Small intestine (tissue), 7 donors: Measurements from ENCODE around the gene SLAIN1. TPM values are rescaled to one million over a fixed set of nuclear protein-coding genes. Genes with fewer than 3 reads are reported as not detected.

ENCODE experiments used
- DNase-seq, 2 donors: peaks; one replicate each; pipeline versions ENCODE4 v3.0.0 to v3.0.0-alpha.2; 2013
- FAIRE-seq: peaks from 2 replicates; lab custom pipeline; 2012; peaks lifted over from hg19 to GRCh38; lab: Jason Lieb, UNC
- H3K27ac ChIP-seq, 3 donors: one replicate each; pipeline ENCODE4 v1.5.1; 2013; ENCODE audit warnings: low read length in 2 of 3, mild to moderate bottlenecking in 2 of 3, control low read depth in 1 of 3, inconsistent platforms in 1 of 3, low read depth in 1 of 3, moderate library complexity in 1 of 3
- H3K27me3 ChIP-seq, 3 donors: one replicate each; pipeline ENCODE4 v1.6.1; 2013; ENCODE audit warnings: low read length in 3 of 3, inconsistent platforms in 1 of 3; ENCODE audit not compliant: control insufficient read depth in 3 of 3, insufficient read depth in 3 of 3
- H3K36me3 ChIP-seq, 3 donors: one replicate each; pipeline ENCODE4 v1.6.1; 2013; ENCODE audit warnings: low read length in 3 of 3, inconsistent platforms in 1 of 3, low read depth in 1 of 3, mild to moderate bottlenecking in 1 of 3, moderate library complexity in 1 of 3; ENCODE audit not compliant: control insufficient read depth in 3 of 3, insufficient read depth in 2 of 3
- H3K4me1 ChIP-seq, 3 donors: one replicate each; pipeline ENCODE4 v1.6.1; 2013; ENCODE audit warnings: low read length in 2 of 3, inconsistent platforms in 1 of 3, low read depth in 1 of 3, mild to moderate bottlenecking in 1 of 3, moderate library complexity in 1 of 3; ENCODE audit not compliant: control insufficient read depth in 3 of 3, insufficient read depth in 2 of 3
- H3K4me3 ChIP-seq, 3 donors: one replicate each; pipeline ENCODE4 v1.5.1; 2013; ENCODE audit warnings: low read length in 3 of 3, control low read depth in 1 of 3, inconsistent platforms in 1 of 3, low read depth in 1 of 3, mild to moderate bottlenecking in 1 of 3, moderate library complexity in 1 of 3
- H3K9me3 ChIP-seq, 2 donors: one replicate each; pipeline ENCODE4 v1.6.1; 2013; ENCODE audit warnings: low read depth in 1 of 2, low read length in 1 of 2; ENCODE audit not compliant: control insufficient read depth in 2 of 2, insufficient read depth in 1 of 2
- WGBS, 3 donors: extraction: QIAGEN DNeasy Blood & Tissue Kit; methylation state at CpG; one replicate each; pipeline ENCODE4 v1.1.7; 2013; 5-methylcytosine and 5-hydroxymethylcytosine counted together
- polyA plus RNA-seq, 4 donors: library from polyadenylated mRNA; stranded (reverse) in 3 of 4; unstranded in 1 of 4; fragments of 200-250 nt in 3 of 4; fragments of 120-200 nt in 1 of 4; gene quantifications; one replicate each; pipeline versions ENCODE4 v1.2.1 to v1.2.3, GENCODE V29; 2013
- donor health status: healthy with polysubstance abuse.
- donor health status: control.
- donor health status: control.
- donor health status: Bipolar disorder and iron deficiency.
- donor health status: healthy.

SLAIN1 gene
- polyA plus RNA-seq, 4 donors: 1.3 to 9.5 (median 3.7) TPM

DNA sequence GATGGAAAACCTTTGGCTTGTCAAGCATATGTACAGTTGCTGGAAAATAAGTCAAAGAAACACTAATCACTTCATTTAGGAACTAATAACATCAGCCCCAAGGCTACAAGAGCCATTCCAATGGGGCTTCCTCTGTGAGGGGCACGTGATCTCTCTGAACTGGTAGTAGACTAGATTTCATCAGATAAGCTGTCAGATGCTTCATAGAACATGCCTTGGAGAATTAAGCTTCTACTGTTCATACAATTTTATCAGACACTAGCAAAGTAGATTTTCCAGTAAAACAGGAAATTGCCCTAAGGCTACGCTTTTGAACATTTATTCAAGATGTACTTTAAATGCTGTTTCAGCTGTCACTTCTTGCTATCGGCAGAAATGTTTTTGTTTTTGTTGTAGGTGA, 113.4 kb downstream of the SLAIN1 start:
- WGBS, 3 donors: 46 to 61% (median 51%) methylated on average over 3 of the region's 3 CpGs
- Histone ChIP-seq H3K36me3 (no peaks in the 10 kb centered on the region), H3K27ac (no peak overlapping the region), H3K4me3 (no peak overlapping the region), H3K9me3 (no peaks in the 10 kb centered on the region), H3K27me3 (no peaks in the 10 kb centered on the region), H3K4me1 (no peaks in the 10 kb centered on the region)
- FAIRE-seq (no peak), DNase-seq (no peak)

DNA sequence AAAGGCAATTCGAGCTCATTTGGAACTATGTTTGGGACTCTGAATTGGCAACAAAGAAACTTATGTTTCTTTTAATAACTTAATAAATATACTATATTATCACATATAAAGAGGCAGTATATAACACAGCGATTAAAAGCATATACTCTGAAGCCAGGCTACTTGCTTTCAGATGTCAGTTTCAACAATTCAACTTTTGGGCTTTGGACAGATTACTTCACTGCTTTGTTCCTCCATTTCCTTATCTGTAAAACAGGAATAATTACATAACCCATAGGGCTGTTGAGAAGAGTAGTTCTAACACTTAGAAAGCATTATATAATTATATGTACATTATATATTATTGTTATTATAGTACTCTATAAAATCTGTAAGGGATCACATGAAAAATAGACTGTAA, 113.9 kb downstream of the SLAIN1 start:
- 81 to 88% (median 87%) methylated on average over 2 of the region's 2 CpGs for WGBS, 3 donors
- FAIRE-seq: no peak

GRCh38 chr13:77811981-77812380, 114.5 kb downstream of the SLAIN1 start:
- no peak overlapping the region for H3K27ac ChIP-seq
- H3K36me3 ChIP-seq: no peaks in the 10 kb centered on the region
- DNase-seq: no peak
- H3K27me3 ChIP-seq: no peaks in the 10 kb centered on the region
- H3K4me3 ChIP-seq: no peak overlapping the region
- no peaks in the 10 kb centered on the region for H3K9me3 ChIP-seq
- no peaks in the 10 kb centered on the region for H3K4me1 ChIP-seq
- no peak for FAIRE-seq

More for the DNA sequence above, 113.9 kb downstream of the SLAIN1 start:
- Histone ChIP-seq H3K4me3 (no peak overlapping the region), H3K27ac (no peak overlapping the region), H3K4me1 (no peaks in the 10 kb centered on the region), H3K27me3 (no peaks in the 10 kb centered on the region), H3K9me3 (no peaks in the 10 kb centered on the region), H3K36me3 (no peaks in the 10 kb centered on the region)
- no peak for DNase-seq

Other genes starting within 250 kb of the SLAIN1 start
- under 1 TPM in 3 of 4 donors, not detected in 1; 0.13 to 0.27 (median 0.22) TPM for gene SCEL, start 162.0 kb upstream of the SLAIN1 start, polyA plus RNA-seq
- gene EDNRB, start 221.1 kb downstream of the SLAIN1 start, polyA plus RNA-seq: 100 to 1,000 TPM in 1 of 4 donors, 1 to 10 TPM in 2, under 1 TPM in 1; 0.89 to 153 (median 5.2) TPM